ENCODE results near the gene AOPEP. TPM values are rescaled to one million over a fixed set of nuclear protein-coding genes. Genes with fewer than 3 reads are reported as not detected.

The AOPEP gene
- total RNA-seq, 1 donor from 2014 or later: 75.3 TPM

DNA sequence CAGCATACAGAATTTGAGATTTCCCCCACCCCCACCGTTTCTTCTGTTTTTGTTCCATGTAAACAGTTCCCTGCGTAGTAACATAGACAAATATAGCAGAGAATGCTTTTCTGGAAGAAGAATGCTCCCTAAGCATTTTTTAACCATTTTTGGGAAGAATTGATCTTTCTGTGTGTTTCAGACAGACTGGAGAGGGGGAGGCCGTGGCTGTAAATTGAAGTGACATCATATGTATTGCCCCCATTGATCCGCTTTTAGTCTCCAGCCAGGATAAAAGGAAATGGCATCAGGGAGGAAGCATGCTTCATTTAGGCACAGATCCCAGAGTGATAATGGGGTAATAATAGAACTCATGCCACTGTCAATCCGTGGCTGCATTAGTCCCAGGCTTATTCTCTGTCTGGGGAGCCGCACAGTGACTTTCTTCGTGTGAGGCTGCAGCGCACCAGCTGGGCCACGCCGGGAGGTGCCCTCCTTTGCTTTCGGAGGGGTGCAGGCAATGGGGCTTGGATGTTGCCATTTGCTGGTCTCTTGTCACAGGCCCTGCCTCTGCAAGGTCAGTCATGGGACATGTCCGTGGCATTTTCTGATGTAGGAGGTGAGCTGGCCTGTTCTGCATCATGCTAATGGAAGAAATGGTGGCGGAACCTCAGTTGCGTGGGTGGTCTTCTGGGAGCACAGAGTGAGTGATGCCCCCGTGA is 329.5 kb downstream of the AOPEP start:
- no peaks in the 10 kb centered on the region for H3K27me3 ChIP-seq (ENCODE audit: insufficient read depth, low read length)
- FAIRE-seq: peak; percentile 41
- DNase-seq (ENCODE audit: low read depth): peak; percentile 66
- no peak for TF ChIP-seq EZH2 (IDR thresholded peaks at IDR 0.05; ENCODE audit: insufficient read depth, low read length)
- TF ChIP-seq, protein P1, sequence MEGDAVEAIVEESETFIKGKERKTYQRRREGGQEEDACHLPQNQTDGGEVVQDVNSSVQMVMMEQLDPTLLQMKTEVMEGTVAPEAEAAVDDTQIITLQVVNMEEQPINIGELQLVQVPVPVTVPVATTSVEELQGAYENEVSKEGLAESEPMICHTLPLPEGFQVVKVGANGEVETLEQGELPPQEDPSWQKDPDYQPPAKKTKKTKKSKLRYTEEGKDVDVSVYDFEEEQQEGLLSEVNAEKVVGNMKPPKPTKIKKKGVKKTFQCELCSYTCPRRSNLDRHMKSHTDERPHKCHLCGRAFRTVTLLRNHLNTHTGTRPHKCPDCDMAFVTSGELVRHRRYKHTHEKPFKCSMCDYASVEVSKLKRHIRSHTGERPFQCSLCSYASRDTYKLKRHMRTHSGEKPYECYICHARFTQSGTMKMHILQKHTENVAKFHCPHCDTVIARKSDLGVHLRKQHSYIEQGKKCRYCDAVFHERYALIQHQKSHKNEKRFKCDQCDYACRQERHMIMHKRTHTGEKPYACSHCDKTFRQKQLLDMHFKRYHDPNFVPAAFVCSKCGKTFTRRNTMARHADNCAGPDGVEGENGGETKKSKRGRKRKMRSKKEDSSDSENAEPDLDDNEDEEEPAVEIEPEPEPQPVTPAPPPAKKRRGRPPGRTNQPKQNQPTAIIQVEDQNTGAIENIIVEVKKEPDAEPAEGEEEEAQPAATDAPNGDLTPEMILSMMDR (IDR thresholded peaks at IDR 0.05; ENCODE audit: insufficient read depth, low read depth, low read length): no peak
- peak overlapping the region; percentile 40 for H3K4me3 ChIP-seq (ENCODE audit: insufficient read depth, low read depth, low read length)
- peak overlapping the region; percentile 89 for H3K27ac Mint-ChIP-seq (ENCODE audit: unreplicated experiment)
- peak overlapping the region; percentile 80 for H3K9ac ChIP-seq (ENCODE audit: low read length)
- H3K36me3 Mint-ChIP-seq (ENCODE audit: low read depth, unreplicated experiment): peaks cover 18% of the 10 kb centered on the region
- H3K4me2 ChIP-seq (ENCODE audit: low read length): peak overlapping the region; percentile 82
- peaks cover 8% of the 10 kb centered on the region for H3K36me3 ChIP-seq (ENCODE audit: insufficient read depth, low read length)
- no peak overlapping the region for H2AFZ ChIP-seq (ENCODE audit: low read depth, low read length)
- peak overlapping the region; percentile 37 for H3K4me3 Mint-ChIP-seq (ENCODE audit: unreplicated experiment)
- peak overlapping the region; percentile 79 for H3K27ac ChIP-seq (ENCODE audit: low read depth, low read length)
- no peaks in the 10 kb centered on the region for H3K9me3 Mint-ChIP-seq (ENCODE audit: unreplicated experiment)
- peaks cover 65% of the 10 kb centered on the region for H3K4me1 ChIP-seq (ENCODE audit: insufficient read depth, low read length)
- peaks cover 79% of the 10 kb centered on the region for H3K4me1 Mint-ChIP-seq (ENCODE audit: low read depth, unreplicated experiment)
- peaks cover 70% of the 10 kb centered on the region for H4K20me1 ChIP-seq (ENCODE audit: insufficient read depth, low read length)
- H3K9me3 ChIP-seq (ENCODE audit: insufficient read depth, low read depth, low read length): no peaks in the 10 kb centered on the region
- no peaks in the 10 kb centered on the region for H3K27me3 Mint-ChIP-seq (ENCODE audit: low read depth, unreplicated experiment)
- peaks cover 97% of the 10 kb centered on the region for H3K79me2 ChIP-seq (ENCODE audit: insufficient read depth, low read length)

DNA sequence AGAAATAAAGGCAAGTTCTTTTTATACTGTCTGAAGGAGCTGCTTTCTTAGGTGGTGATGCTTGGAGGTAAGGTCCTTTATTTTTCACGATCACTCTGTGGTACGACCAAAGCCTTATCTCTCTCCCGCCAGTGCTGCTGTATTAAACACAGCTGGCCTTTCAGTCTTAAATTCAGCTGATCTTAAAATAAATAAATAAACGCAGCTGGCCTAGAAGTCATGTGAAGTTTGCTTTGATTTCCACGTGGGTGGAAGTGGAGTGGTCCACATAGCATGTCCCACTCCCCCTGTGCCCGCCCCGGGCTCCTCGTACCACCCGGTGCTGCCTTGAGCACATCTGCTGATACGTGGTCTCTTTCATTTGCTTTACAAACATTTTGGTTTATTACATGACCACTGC is 330.6 kb downstream of the AOPEP start:
- no peak overlapping the region for H2AFZ ChIP-seq (ENCODE audit: low read depth, low read length)
- Mint-ChIP-seq H3K27me3 (ENCODE audit: low read depth, unreplicated experiment) (no peaks in the 10 kb centered on the region), H3K4me3 (ENCODE audit: unreplicated experiment) (peak overlapping the region; percentile 58), H3K36me3 (ENCODE audit: low read depth, unreplicated experiment) (peaks cover 14% of the 10 kb centered on the region), H3K27ac (ENCODE audit: unreplicated experiment) (peak overlapping the region; percentile 89), H3K9me3 (ENCODE audit: unreplicated experiment) (no peaks in the 10 kb centered on the region), H3K4me1 (ENCODE audit: low read depth, unreplicated experiment) (peaks cover 81% of the 10 kb centered on the region)
- no peak for TF ChIP-seq EZH2 (IDR thresholded peaks at IDR 0.05; ENCODE audit: insufficient read depth, low read length)
- TF ChIP-seq, protein P1 (IDR thresholded peaks at IDR 0.05; ENCODE audit: insufficient read depth, low read depth, low read length): no peak
- peaks cover 80% of the 10 kb centered on the region for H4K20me1 ChIP-seq (ENCODE audit: insufficient read depth, low read length)
- H3K79me2 ChIP-seq (ENCODE audit: insufficient read depth, low read length): peaks cover 100% of the 10 kb centered on the region
- peak overlapping the region; percentile 40 for H3K4me3 ChIP-seq (ENCODE audit: insufficient read depth, low read depth, low read length)
- H3K27ac ChIP-seq (ENCODE audit: low read depth, low read length): peak overlapping the region; percentile 21
- H3K27me3 ChIP-seq (ENCODE audit: insufficient read depth, low read length): no peaks in the 10 kb centered on the region
- H3K4me1 ChIP-seq (ENCODE audit: insufficient read depth, low read length): peaks cover 65% of the 10 kb centered on the region
- H3K4me2 ChIP-seq (ENCODE audit: low read length): peak overlapping the region; percentile 82
- FAIRE-seq (no peak), DNase-seq (ENCODE audit: low read depth) (peak; percentile 42)
- peak overlapping the region; percentile 80 for H3K9ac ChIP-seq (ENCODE audit: low read length)
- H3K36me3 ChIP-seq (ENCODE audit: insufficient read depth, low read length): peaks cover 14% of the 10 kb centered on the region
- no peaks in the 10 kb centered on the region for H3K9me3 ChIP-seq (ENCODE audit: insufficient read depth, low read depth, low read length)

All from astrocyte (in vitro differentiated cells and primary cell).